Activated CD8-positive, alpha-beta memory T cell treated with anti-CD3 and anti-CD28 coated beads for 4 hours (primary cell): ENCODE data around the gene FGF18.
"Not testable (repeated sequence)": the region's sequence is repeated elsewhere in the genome, so short reads cannot be mapped to it uniquely, and the experiment has no call there.

Experiments
- DNase-seq, 2 donors: peaks; one replicate each; pipeline ENCODE4 v3.0.0-alpha.2; 2020; ENCODE audit warnings: low read depth in 2 of 2

The FGF18 gene

GRCh38 chr5:171497494-171497893 is 78.0 kb downstream of the FGF18 start:
- DNase-seq = not testable (repeated sequence)

- DNase-seq = no peak
Observed at GRCh38 chr5:171498166-171498565, 78.7 kb downstream of the FGF18 start.

GRCh38 chr5:171499611-171500010 is 80.2 kb downstream of the FGF18 start:
- DNase-seq = no peak

- DNase-seq = no peak
Observed at GRCh38 chr5:171505473-171506043, 86.1 kb downstream of the FGF18 start.

GRCh38 chr5:171506951-171507350 is 87.5 kb downstream of the FGF18 start:
- DNase-seq = no peak
